ENCODE measurements around the gene ANGPTL4.

GRCh38 chr19:8391198-8392016, 27.5 kb downstream of the ANGPTL4 start:
- TF ChIP-seq CTCF (IDR thresholded peaks at IDR 0.05; ENCODE audit: low read length) (no peak), EZH2 (optimal IDR thresholded peaks at IDR 0.05; ENCODE audit: low read depth, low read length) (no peak)
